Right ventricle myocardium superior (tissue), 1 donor: ENCODE data around the gene C2orf76. TPM values are rescaled to one million over a fixed set of nuclear protein-coding genes. Genes with fewer than 3 reads are reported as not detected.

Experiments used
- ATAC-seq: fragments of 200-7000 bp; cut with Tn5 transposase; one replicate; pipeline ENCODE4 v1.9.1; 2020; ENCODE audit warnings: mild to moderate bottlenecking; ENCODE audit not compliant: poor library complexity
- DNase-seq: peaks from one replicate; pipeline ENCODE4 v3.0.0-alpha.2; 2020
- intact Hi-C: fragments of 100-400 bp; cut with DNase I; formaldehyde crosslinking; loops from one replicate; pipeline ENCODE4 v1.11.2; 2022
- total RNA-seq: library from RNA; stranded (reverse); fragmentation: NEBNext Ultra II Directional; extraction: Animal tissue kit (Norgen Biotek cat#: 25700); gene quantifications from one replicate; pipeline ENCODE4 v1.2.1, GENCODE V29; 2021
- donor health status: DM: no; HTN: yes; CAD: no; lungs with severe emphysema.

Gene C2orf76
- total RNA-seq, 1 donor from 2014 or later: 7.9 TPM

DNA sequence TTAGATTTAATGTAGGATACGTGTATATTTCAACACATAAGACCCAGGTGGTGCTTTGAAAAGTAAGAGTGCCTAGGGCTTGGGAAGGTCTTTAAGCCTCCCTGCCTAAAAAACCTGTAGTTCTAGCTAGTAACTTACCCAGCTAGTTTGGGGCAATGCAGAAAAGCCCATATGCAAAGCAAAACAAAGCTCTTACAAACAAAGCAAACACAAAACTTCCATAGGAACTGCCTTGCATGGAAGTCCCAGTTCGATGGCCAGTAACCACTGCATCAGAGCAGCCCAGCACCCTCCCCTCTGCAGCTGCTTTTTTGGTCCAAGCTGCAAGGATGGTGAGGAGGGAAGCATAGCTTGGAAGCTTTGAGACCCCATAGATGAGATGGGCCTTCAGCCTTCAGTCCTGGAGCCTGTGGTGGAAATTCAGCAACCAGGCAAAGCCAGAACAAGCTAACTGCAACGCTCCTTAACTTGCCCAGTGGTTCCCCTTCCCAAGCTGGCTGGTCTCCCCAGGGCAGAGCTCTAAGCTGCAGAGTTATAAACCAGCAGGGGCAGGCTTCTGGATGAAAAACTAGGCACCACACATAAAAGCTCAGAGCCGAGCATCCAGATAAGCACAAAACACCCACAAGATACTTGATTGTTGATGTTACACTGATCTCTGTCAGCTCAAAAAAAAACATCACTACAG, 16.2 kb downstream of the C2orf76 start:
- intact Hi-C loops: no loop called here
- DNase-seq: no peak
- no peak for ATAC-seq

DNA sequence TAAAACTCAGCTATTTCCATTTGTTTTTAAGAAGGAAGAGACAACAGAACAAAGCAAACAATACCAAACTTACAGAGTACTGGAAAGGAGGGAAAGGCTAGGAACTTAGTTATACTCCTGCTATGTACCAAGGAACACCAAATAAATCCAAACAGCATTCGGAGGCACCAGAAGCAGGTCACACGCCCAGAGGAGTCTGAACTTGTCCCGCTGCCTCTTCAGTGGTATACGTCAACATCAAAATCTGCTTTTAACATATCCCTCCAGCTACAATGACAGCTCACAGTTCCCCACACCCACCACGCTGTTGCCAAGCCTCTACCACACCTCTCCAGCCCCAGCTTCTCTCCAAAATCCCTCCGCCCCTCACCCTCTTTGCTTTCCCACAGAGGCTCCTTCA, 17.3 kb downstream of the C2orf76 start:
- ATAC-seq: peak; percentile 25
- DNase-seq: no peak
- intact Hi-C loops: no loop called here

DNA sequence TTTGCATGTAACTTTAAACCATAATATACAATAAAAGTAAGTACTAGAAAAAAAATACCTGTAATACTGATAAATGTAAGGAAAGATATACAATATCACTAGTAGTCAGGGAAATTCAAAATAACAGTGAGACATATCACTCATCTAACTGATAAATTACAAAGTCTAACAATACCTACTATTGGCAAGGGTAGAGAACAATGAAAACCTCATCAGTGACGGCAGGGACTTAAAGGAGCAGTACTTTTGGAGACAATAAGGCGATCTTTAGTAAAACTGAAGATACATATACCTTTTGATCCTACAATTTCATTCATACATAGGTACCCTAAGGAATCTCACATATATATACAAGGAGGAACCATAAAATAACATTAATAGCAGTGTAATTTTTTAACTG, 24.9 kb downstream of the C2orf76 start:
- DNase-seq (no peak), ATAC-seq (no peak)
- intact Hi-C loops: no loop called here

- no peak for ATAC-seq
- no peak for DNase-seq
- intact Hi-C loops: no loop called here
Measured at GRCh38 chr2:119339562-119339923, 27.1 kb downstream of the C2orf76 start.

DNA sequence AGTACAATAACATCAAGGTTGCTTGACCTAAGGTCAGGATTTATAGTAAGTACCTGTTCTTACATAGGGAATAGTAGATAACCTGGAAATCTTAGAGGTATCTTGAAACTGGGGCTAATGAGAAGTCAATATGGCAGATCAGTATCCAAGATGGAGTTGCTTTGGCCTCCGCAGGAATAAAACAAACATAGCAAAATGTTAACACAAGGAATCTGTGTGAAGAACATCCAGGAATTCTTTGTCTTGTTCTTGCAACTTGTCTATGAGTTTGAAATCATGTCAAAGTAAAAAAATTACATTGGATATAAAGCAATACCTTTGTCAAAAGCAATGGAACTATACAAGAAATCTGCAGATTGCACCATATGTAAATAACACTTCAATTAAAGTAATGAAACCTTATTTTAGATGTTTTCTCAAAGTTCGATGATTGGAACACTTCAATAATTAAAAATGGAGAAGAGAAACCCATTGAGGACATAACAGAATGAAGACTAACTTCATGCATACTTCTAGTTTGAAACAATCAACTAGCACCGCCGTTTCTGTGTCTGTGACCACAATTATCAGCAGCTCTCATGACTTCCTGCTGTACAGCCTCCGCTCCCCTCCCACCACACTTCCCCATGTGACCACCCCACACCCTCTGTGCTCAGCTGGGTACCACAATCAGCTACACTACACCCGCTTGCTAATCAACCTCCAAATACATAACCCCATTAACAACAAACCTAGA, 27.6 kb downstream of the C2orf76 start:
- intact Hi-C loops: no loop called here
- peak; percentile 62 for ATAC-seq
- DNase-seq: no peak

DNA sequence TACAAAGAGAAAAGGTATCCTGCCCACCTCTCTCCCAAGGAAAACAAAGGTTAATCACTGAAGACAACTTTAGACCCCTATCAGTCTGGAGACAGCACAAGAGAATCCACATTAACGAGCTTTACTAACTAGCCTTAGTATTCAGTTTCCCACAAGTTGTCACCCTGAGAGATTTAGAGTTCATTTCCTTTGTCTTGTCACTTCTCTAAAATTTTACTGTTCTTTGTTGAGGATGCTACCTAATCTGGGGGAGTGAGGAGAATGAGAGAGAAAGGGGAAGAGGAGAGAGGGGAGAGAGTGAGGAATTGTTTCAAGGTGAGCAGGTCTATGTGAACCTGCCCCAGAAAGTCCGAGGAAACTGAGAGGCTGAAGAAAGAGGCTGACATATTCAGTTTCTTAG, 28.4 kb downstream of the C2orf76 start:
- intact Hi-C loops: no loop called here
- DNase-seq: no peak
- no peak for ATAC-seq

- DNase-seq (no peak), ATAC-seq (no peak)
- intact Hi-C loops: no loop called here
Measured at GRCh38 chr2:119337749-119338148, 28.9 kb downstream of the C2orf76 start.

GRCh38 chr2:119333833-119334232, 32.8 kb downstream of the C2orf76 start:
- ATAC-seq (no peak), DNase-seq (no peak)
- intact Hi-C loops: no loop called here

GRCh38 chr2:119333360-119333759, 33.3 kb downstream of the C2orf76 start:
- no peak for ATAC-seq
- intact Hi-C loops: no loop called here

GRCh38 chr2:119332953-119333352, 33.7 kb downstream of the C2orf76 start:
- no peak for ATAC-seq
- intact Hi-C loops: no loop called here
- DNase-seq: no peak

More at GRCh38 chr2:119333360-119333759, 33.3 kb downstream of the C2orf76 start:
- no peak for DNase-seq

DNA sequence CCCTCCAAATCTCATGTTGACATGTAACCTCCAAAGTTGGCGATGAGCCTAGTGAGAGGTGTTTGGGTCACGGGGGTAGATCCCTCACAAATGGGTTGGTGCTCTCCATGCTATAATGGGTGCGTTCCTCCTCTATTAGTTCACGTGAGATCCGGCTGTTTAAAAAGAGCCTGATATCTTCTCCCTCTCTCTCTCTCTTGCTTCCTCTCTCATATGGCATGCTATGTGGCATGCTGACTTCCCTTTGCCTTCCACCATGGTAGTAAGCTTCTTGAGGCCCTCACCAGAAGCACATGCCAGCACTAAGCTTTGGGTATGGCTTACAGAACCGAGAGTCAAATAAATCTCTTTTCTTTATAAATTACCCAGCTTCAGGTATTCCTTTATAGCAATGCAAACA, 39.2 kb downstream of the C2orf76 start:
- ATAC-seq: no peak
- intact Hi-C loops: no loop called here

GRCh38 chr2:119326938-119327337, 39.7 kb downstream of the C2orf76 start:
- DNase-seq: no peak
- no peak for ATAC-seq
- intact Hi-C loops: no loop called here

More for the DNA sequence above, 39.2 kb downstream of the C2orf76 start:
- DNase-seq: no peak

- DNase-seq: no peak
- no peak for ATAC-seq
- intact Hi-C loops: no loop called here
Measured at GRCh38 chr2:119324685-119325270, 41.9 kb downstream of the C2orf76 start.

GRCh38 chr2:119323459-119323858, 43.2 kb downstream of the C2orf76 start:
- DNase-seq: no peak
- no peak for ATAC-seq
- intact Hi-C loops: no loop called here

DNA sequence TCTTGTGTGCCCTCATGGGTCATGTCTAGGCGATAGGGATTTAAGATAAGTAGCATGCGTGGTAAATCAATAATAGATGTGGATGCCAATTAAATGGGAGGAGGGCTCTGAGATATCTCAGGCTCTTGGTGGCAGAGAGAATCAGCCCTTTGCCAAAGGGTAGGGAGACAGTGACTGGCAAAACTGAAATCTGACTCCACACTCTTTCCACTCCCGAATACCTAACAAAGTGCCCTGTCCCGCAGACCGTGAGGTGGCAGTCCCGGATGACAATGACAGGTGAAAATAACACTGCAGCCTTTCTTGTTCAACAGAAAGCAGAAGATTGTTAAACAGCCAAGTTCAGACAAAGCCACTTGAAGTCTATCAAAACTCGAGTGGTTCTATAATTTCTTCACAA, 47.0 kb downstream of the C2orf76 start:
- DNase-seq (no peak), ATAC-seq (peak; percentile 83)
- intact Hi-C loops: no loop called here

DNA sequence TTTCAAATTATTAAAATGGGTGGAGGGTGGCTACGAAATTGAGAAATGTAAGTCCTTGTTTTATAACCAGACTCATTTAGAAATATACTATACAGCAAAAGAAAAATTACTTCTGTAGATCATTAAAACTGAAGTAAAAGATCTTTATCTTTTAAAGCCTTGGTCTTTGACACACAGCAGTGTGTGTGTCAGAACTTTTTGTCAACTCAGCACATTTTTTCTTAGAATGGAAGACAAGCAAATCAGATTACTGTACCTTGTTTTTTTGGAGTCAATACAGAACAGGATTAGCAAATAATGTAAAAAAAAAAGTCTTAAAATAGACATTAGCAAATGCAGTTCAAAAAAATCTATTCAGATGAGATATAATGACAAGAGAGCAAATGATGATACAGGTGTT, 49.1 kb downstream of the C2orf76 start:
- ATAC-seq (no peak), DNase-seq (no peak)
- intact Hi-C loops: no loop called here

- no peak for DNase-seq
- intact Hi-C loops: no loop called here
- no peak for ATAC-seq
Measured at GRCh38 chr2:119316066-119316465, 50.6 kb downstream of the C2orf76 start.

DNA sequence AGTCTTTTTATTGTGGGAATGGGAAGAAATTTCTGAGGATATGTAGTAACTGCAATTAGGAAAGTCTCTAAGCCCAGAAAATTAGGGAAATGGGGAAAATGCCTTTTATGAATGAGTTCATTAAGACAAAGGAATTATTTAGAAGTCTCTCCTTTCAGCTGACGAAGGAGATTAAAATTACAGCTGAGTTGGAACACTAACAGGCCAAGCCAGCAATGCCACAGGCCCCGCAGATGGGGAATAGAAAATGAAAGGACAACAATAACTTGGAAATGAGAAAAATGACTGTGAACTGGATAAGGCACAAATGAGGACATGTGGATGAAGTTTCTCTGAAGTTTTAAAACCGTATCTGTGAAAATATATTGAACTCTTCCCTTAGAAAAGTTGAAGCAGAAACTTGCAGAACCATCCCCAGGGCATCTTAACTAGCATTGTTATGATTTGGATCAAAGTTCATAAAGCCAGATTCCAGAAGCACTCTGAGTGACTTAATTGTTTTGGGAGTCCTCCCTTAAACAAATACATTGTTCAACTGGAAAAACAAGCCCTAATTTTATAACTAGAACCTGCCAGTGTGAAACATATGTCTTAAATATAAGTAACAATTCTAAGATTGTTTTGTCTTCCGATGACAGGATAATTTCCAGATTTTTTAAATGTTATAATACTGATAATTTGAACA, 51.3 kb downstream of the C2orf76 start:
- intact Hi-C loops: no loop called here
- no peak for DNase-seq
- ATAC-seq: no peak

- DNase-seq (no peak), ATAC-seq (no peak)
Measured at GRCh38 chr2:119311831-119312230, 54.8 kb downstream of the C2orf76 start.

GRCh38 chr2:119311371-119311770, 55.3 kb downstream of the C2orf76 start:
- DNase-seq (no peak), ATAC-seq (no peak)
- intact Hi-C loops: no loop called here

More at GRCh38 chr2:119311831-119312230, 54.8 kb downstream of the C2orf76 start:
- intact Hi-C loops: no loop called here
